NCI-H510A treated with DMSO at 0.1 percent for 48 hours (cell line): ENCODE measurements around the gene EXD3.
"Not testable (repeated sequence)": the region's sequence is repeated elsewhere in the genome, so short reads cannot be mapped to it uniquely, and the experiment has no call there.

Experiments used
- DNase-seq: peaks from one replicate; lab custom pipeline; 2025; lab: John Stamatoyannopoulos, UW

EXD3 gene

DNA sequence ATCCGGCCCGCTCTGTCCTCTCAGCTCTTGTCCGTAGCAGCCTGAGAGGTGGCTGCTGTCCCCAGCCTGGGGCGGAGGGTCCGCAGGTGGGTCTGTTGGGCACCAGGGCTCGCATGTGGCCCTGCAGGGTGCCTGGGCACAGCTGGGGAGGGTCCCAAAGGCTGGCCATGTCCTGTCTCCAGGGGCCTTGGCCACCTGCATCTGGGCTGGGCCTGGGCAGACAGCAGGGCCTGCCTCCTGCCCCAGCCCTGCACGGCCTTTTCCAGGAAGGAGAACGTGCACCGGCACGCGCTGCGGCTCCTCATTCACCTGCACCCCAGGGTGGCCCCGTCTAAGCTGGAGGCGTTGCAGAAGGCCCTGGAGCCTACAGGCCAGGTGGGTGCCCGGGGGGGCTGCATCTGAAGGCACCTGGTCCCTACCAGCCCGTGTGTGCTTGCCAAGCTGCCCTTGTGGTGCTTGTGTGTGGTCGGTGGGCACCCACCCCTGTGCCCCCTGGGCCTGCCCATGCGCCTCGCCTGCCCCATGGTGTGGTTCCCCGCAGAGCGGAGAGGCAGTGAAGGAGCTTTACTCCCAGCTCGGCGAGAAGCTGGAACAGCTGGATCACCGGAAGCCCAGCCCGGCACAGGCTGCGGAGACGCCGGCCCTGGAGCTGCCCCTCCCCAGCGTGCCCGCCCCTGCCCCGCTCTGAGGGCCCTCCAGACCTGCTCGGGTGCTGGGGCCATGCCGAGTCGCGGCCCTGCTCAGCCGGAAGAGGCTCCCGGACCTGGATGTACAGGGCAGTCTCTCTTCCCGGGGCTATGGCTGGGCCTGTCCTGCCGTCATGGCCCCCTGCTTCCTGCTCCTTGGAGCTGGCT lies 150.5 kb downstream of the EXD3 start:
- DNase-seq = peak; percentile 51

- no peak for DNase-seq
Measured at GRCh38 chr9:137271696-137272076, 151.3 kb downstream of the EXD3 start.

- no peak for DNase-seq
Measured at GRCh38 chr9:137270929-137271695, 151.8 kb downstream of the EXD3 start.

DNA sequence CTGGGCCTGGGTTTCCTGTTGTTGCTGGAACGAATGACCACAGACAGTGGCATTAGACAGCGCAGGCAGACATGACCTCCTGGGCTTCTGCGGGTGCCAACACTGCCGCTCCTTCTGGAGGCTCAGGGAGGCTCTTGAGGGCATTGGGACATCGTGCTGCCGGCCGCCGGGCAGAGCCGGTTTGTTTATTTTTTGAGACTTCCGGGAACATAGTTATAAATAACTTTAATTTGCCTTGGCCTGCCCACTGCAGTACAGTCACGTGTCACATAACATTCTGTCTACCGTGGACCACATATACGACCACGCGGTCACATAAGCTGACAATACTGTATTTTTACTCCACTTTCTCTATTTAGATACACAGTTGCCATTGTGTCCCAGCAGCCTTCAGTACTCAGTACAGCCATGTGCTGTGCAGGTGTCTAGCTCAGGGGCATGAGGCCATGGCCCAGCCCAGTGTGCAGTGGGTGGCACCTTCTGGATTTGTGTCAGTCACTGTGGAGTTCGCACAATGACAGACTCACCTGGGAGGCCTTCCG lies 153.7 kb downstream of the EXD3 start:
- DNase-seq = peak; percentile 37

DNA sequence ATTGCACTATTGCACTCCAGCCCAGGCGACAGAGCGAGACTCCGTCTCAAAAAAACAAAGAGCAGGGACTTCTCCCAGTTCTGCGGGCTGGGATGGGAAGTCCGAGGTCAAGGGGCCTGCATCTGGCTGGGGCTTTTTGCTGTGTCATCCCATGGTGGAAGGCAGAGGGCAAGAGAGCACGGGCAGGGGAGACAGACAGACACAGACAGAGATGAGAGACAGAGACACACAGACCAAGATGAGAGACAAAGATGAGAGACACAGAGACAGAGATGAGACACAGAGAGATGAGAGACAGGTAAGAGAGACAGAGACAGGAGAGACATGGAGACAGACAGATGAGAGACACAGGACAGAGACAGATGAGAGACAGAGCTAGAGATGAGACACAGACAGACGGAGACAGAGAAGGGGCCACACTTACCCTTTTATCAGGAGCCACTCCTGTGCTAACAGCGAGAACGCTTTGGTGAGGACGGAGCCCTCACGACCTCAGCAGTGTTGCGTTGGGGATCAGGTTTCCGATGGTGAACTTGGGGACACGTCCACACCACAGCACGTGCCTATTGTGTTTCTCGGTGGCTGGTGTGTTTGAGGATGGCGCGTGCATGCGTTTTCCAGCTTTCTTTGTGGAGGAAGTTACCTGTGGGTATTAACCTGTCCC lies 154.3 kb downstream of the EXD3 start:
- DNase-seq = no peak

DNA sequence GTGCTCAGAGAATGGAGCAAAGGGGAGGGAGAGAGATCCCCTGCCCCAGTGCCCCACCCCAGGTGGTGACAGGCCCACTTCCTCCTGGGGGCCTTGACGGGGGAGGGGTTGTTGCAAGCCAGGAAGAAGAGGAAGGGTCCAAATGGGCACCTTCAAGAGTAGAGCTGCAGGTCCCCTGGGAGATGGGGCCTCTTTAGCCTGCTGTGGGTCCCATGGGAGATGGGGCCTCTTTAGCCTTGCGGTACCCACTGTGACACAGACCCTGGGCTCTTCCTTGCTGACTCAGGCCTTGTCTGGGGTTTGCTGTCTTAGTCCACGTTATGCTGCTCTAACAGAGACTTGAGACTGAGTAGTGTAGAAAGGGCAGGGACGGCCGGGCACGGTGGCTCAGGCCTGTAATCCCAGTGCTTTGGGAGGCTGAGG lies 155.0 kb downstream of the EXD3 start:
- DNase-seq = no peak

DNA sequence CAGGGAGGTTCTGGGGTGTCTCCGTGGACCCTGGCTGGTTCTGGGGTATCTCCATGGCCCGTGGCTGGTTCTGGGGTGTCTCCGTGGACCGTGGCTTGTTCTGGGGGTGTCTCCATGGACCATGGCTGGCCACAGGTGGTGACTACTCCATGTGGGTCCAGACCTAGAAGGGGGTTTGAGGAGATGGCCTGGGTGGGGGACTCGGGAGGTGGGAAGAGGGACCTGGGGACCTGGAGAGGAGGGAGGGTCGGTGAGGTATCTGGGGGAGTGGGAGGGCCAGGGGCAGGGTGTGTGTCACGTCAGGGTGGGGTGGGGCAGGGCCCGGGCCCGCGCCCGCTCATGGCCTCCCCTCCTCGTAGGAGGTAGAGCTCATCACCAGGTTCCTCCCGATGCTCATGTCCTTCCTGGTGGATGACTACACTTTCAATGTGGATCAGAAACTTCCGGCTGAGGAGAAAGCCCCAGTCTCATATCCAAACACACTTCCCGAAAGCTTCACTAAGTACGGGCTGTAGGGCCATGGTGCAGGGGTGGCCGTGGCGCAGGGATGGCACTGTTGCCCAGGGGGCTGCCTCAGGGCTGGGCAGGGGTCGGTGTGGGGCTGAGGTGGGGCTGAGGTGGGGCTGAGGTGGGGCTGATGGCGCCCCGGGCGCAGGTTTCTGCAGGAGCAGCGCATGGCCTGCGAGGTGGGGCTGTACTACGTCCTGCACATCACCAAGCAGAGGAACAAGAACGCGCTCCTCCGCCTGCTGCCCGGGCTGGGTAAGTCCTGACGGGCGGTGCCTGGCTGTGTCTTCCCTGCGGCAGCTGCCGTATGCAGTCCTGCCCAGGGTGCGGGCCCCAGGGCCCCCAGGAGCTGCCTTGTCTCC lies 156.1 kb downstream of the EXD3 start:
- no peak for DNase-seq

GRCh38 chr9:137266162-137266527 lies 156.8 kb downstream of the EXD3 start:
- no peak for DNase-seq

- no peak for DNase-seq
Measured at GRCh38 chr9:137265496-137266161, 157.3 kb downstream of the EXD3 start.

GRCh38 chr9:137264067-137264466 lies 158.9 kb downstream of the EXD3 start:
- DNase-seq = no peak

DNA sequence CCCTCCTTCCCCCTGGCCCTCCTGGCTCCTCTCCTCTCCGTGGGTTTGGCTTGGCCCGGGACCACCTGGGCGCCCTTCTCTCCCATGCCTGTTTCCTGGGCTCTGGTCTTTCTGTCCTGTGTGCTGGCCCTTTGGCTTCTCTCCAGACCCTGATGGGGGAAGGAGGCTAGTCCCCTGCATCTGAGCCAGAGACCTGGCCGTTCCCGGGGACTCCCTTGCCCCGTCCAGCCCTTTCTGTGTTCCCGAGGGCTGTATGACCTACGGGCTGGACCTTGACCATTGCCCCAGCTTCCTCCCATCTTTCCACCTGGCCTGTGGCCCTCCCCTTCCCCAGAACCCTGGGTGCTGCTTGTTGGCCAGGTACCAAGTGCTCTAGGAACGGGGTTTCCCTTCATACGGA lies 159.5 kb downstream of the EXD3 start:
- DNase-seq = no peak

GRCh38 chr9:137262909-137263285 lies 160.1 kb downstream of the EXD3 start:
- no peak for DNase-seq

GRCh38 chr9:137262173-137262908 lies 160.6 kb downstream of the EXD3 start:
- DNase-seq = not testable (repeated sequence)
